ENCODE data around the gene ACOT13. TPM values are rescaled to one million over a fixed set of nuclear protein-coding genes. Genes with fewer than 3 reads are reported as not detected.

ACOT13 gene
- total RNA-seq, 4 donors from 2014 or later = 8.3 to 12.9 (median 10.8) TPM

DNA sequence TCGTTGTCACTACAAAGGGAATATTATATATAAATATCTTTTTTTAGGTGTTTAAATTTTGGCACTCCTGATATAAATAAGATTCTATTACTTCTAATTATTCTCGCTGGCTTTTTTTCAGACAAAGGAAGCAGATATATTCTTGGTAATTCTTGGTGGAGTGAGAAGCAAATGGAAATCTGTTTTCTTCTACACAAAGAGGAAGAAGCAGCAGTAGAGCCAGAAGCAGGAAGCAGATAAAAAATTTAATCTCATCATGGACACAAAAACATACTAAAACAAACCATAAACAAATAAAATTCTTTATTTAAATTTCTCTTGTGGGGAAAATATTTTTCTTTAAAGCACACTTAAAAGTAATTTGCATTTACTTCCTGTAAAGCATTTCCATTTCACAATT is 17.2 kb upstream of the ACOT13 start:
- TF ChIP-seq, protein P1, sequence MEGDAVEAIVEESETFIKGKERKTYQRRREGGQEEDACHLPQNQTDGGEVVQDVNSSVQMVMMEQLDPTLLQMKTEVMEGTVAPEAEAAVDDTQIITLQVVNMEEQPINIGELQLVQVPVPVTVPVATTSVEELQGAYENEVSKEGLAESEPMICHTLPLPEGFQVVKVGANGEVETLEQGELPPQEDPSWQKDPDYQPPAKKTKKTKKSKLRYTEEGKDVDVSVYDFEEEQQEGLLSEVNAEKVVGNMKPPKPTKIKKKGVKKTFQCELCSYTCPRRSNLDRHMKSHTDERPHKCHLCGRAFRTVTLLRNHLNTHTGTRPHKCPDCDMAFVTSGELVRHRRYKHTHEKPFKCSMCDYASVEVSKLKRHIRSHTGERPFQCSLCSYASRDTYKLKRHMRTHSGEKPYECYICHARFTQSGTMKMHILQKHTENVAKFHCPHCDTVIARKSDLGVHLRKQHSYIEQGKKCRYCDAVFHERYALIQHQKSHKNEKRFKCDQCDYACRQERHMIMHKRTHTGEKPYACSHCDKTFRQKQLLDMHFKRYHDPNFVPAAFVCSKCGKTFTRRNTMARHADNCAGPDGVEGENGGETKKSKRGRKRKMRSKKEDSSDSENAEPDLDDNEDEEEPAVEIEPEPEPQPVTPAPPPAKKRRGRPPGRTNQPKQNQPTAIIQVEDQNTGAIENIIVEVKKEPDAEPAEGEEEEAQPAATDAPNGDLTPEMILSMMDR (IDR thresholded peaks at IDR 0.05; ENCODE audit: low read depth) = no peak

DNA sequence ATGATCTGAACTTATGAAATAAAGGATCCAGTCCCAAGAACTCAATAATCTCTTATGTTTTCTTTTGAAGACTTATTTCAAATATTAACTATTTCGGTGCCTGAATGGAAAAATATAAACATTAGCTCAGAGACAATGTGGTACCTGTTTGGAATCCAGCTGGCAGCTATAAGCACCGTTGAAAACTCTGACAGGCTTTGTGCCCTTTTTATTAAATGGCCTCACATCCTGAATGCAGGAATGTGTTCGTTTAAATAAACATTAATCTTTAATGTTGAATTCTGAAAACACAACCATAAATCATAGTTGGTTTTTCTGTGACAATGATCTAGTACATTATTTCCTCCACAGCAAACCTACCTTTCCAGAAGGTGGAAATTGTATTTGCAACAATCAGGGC is 16.5 kb upstream of the ACOT13 start:
- TF ChIP-seq, protein P1 (IDR thresholded peaks at IDR 0.05; ENCODE audit: low read depth) = no peak

DNA sequence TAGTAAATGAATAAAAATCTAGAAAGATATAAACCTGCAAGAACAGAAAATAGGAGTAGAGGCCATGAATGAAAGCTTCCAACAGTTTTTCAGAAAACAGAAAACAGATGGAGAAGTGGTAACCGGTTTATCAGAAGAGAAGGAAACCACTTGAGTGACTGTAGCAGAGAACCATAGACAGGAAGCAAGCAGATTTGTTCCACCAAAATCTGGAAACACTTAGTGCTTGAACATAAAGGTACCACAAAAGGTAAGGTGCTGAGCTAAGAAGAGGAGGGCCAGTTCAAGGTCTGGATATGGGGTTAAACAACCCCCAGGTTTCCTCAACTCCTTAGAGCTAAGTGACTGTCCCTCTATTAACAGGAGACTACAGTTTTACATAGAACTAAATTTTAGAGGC is 11.7 kb upstream of the ACOT13 start:
- TF ChIP-seq, protein P1 (IDR thresholded peaks at IDR 0.05; ENCODE audit: low read depth) = no peak

DNA sequence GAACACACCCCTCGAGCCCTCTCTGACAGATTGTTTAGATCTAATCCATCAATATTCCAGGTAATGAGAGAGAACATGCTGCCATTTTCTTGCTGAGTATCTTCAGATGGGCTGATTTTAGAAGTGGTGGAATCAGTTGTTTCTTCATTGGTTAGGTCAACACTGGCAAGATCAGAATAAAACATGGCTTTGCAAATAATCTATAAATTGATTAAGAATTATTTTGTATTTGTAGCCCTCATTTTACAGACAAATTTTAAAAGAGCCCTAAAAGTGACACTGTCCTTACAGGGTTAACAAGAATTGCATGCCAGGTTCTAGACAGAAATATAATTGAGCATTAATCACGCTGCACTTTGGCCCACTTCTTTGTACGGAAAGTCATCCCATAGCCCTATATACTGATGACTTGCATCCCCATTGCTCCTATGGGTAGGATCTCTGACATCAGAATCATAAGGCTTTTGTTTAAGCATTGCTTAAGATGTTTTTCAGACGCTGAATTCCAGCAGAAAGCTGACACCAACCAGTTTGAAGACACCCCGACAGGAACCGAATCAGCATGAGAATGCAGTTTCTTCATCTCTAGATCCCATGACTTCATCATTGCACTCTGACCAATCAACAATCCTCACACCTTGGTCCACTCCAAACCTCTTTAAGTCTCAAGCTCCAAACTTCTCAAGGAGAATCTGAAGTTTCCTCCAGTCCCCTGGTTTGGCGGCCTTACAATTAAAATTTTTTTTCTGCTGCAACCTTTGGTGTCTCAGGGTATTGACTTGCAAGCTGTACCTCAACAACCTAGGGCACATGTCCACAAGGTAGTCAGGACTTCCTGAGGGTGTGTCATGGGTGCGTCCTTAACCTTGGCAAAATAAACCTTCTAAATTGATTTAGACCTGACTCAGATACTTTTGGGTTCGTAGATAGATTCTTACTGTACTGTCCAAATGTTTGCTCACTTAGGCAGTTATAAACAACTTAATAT is 8.0 kb upstream of the ACOT13 start:
- TF ChIP-seq, protein P1 (IDR thresholded peaks at IDR 0.05; ENCODE audit: low read depth) = no peak

DNA sequence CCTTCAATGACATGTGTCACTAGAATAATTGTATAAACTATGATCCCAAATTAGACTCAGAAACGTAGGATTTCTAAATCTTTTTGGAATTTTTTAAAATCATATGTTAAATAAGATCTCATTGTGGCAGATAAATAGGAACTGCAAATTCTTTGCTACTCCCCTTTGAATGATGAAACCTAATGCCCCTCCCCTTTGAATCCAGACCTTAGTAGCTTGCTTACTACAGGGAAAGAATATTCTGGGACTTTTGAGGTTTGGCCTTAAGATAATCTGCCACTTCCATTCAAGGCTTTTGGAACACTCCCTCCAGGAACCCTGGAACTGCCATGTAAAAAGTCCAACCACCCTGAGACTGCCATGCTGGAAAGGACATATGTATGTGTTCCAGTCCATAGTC is 7.3 kb upstream of the ACOT13 start:
- TF ChIP-seq, protein P1 (IDR thresholded peaks at IDR 0.05; ENCODE audit: low read depth) = no peak

DNA sequence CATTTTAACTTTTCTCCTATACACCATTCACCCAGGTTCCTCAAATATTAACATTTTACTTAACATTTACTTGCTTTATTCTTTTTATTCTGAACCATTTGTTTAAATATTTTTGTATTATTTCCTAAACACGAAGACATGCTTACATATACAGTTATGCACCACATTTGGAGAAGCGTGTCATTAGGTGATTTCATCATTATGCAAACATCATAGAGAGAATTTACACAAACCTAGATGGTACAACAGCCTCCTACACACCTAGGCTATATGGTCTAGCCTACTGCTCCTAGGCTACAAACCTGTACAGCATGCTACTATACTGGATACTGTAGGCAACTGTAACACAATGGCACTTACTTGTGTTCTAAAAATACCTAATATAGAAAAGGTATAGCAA is 6.8 kb upstream of the ACOT13 start:
- TF ChIP-seq, protein P1 (IDR thresholded peaks at IDR 0.05; ENCODE audit: low read depth) = no peak

DNA sequence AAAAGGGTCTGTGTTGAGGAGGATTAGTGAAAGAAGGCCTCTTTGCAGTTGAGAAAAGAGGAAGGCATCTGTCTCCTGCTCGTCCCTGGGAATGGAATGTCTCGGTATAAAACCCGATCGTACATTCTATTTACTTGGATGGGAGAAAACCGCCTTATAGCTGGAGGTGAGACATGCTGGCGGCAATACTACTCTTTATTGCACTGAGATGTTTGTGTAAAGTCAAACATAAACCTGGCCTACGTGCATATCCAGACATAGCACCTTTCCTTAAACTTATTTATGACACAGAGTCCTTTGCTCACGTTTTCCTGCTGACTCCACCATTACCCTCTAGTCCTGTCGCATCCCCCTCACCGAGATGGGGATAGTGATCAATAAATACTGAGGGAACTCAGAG is 4.6 kb upstream of the ACOT13 start:
- TF ChIP-seq, protein P1 (IDR thresholded peaks at IDR 0.05; ENCODE audit: low read depth) = no peak
